HCT116 (cell line): ENCODE data around the gene BLOC1S5. TPM values are rescaled to one million over a fixed set of nuclear protein-coding genes. Genes with fewer than 3 reads are reported as not detected.

Source experiments
- ATAC-seq: fragments of 200-7000 bp; cut with Tn5 transposase; 2 replicates; pipeline ENCODE4 v1.9.1; 2020; ENCODE audit warnings: mild to moderate bottlenecking, moderate library complexity
- BruUV-seq: library from RNA; stranded (reverse); fragments of 400-500 nt; replicated peaks from 2 replicates; lab custom pipeline; 2021; lab: Mats Ljungman, UMichigan
- CTCF ChIA-PET: fragments of 300-600 bp; sonication (Branson Sonifier 250); formaldehyde crosslinking; loops from one replicate; lab custom pipeline; 2021; ENCODE audit warnings: antibody characterized with exemption; lab: Charles Lee
- POLR2A ChIA-PET: fragments of 300-600, 350-600 bp; sonication (Branson Sonifier 250); formaldehyde crosslinking; loops from one replicate; lab custom pipeline; 2021; ENCODE audit warnings: antibody characterized with exemption; lab: Charles Lee
- RAD21 ChIA-PET, 2 experiments: fragments of 300-600 bp; sonication (Branson Sonifier 250); formaldehyde crosslinking; loops; one replicate each; lab custom pipeline; 2023; ENCODE audit warnings: low total read pairs in 2 of 2; ENCODE audit not compliant: uncharacterized antibody in 2 of 2, unreplicated experiment in 2 of 2, low non-redundant PET in 1 of 2; lab: Charles Lee
- DNase-seq: peaks from one replicate; pipeline ENCODE4 v3.0.0-alpha.2; 2010; ENCODE audit warnings: low read depth, low spot score
- H2AFZ ChIP-seq: fragments of 200-600 bp; shearing (Covaris generic), sonication (generic); 2 replicates; pipeline ENCODE4 v1.6.1; 2017; ENCODE audit warnings: low read depth, mixed run types, mixed read lengths, antibody characterized with exemption, low read length; ENCODE audit not compliant: poor library complexity, severe bottlenecking
- H3K27ac ChIP-seq: 2 replicates; pipeline ENCODE4 v1.5.1; 2012; ENCODE audit warnings: low read depth, low read length
- H3K27me3 ChIP-seq: fragments of 200-600 bp; sonication (generic); 2 replicates; pipeline ENCODE4 v1.6.1; 2016; ENCODE audit warnings: mixed run types, low read length, mixed read lengths; ENCODE audit not compliant: insufficient read depth
- H3K36me3 ChIP-seq, 2 experiments: fragments of 200-500 bp in 1 of 2; fragments of 200-600 bp in 1 of 2; sonication (Bioruptor generic) in 1 of 2; sonication (generic) in 1 of 2; 2 replicates each; pipeline versions ENCODE4 v1.5.1 to v1.6.1; 2014 to 2016; ENCODE audit warnings: low read length in 2 of 2, inconsistent platforms in 1 of 2, mixed read lengths in 1 of 2, mixed run types in 1 of 2; ENCODE audit not compliant: insufficient read depth in 2 of 2, control insufficient read depth in 1 of 2
- H3K4me1 ChIP-seq, 2 experiments: fragments of 200-600 bp in 1 of 2; sonication (generic) in 1 of 2; 2 replicates each; pipeline versions ENCODE4 v1.5.1 to v1.6.1; 2012 to 2017; ENCODE audit warnings: low read length in 2 of 2, inconsistent platforms in 1 of 2, mild to moderate bottlenecking in 1 of 2, mixed read lengths in 1 of 2, mixed run types in 1 of 2, moderate library complexity in 1 of 2; ENCODE audit not compliant: insufficient read depth in 2 of 2, control insufficient read depth in 1 of 2
- H3K4me2 ChIP-seq: fragments of 200-600 bp; sonication (generic); 2 replicates; pipeline ENCODE4 v1.6.1; 2017; ENCODE audit warnings: mixed run types, low read length, mixed read lengths
- H3K4me3 ChIP-seq, 2 experiments: fragments of 200-600 bp in 1 of 2; sonication (generic) in 1 of 2; replicated peaks in 1 of 2; 2 replicates each; pipeline ENCODE4 v1.5.1; 2011 to 2016; ENCODE audit warnings: low read length in 2 of 2, control low read depth in 1 of 2, low read depth in 1 of 2, mild to moderate bottlenecking in 1 of 2, mixed read lengths in 1 of 2, mixed run types in 1 of 2
- H3K79me2 ChIP-seq: fragments of 200-600 bp; sonication (generic); 2 replicates; pipeline ENCODE4 v1.6.1; 2017; ENCODE audit warnings: mild to moderate bottlenecking, mixed run types, low read length, moderate library complexity, mixed read lengths; ENCODE audit not compliant: insufficient read depth
- H3K9ac ChIP-seq: fragments of 200-600 bp; sonication (generic); 2 replicates; pipeline ENCODE4 v1.6.1; 2016; ENCODE audit warnings: low read length, mixed read lengths
- H3K9me2 ChIP-seq: fragments of 200-600 bp; sonication (generic), shearing (Covaris generic); 2 replicates; pipeline ENCODE4 v1.6.1; 2017; ENCODE audit warnings: mixed run types, mild to moderate bottlenecking, moderate library complexity; ENCODE audit not compliant: insufficient read depth
- H3K9me3 ChIP-seq, 2 experiments: fragments of 200-500 bp in 1 of 2; fragments of 200-600 bp in 1 of 2; sonication (Bioruptor generic) in 1 of 2; sonication (generic) in 1 of 2; 2 replicates each; pipeline ENCODE4 v1.6.1; 2014 to 2017; ENCODE audit warnings: low read length in 2 of 2, mixed read lengths in 2 of 2, inconsistent platforms in 1 of 2, low read depth in 1 of 2, mild to moderate bottlenecking in 1 of 2, mixed run types in 1 of 2, moderate library complexity in 1 of 2; ENCODE audit not compliant: control insufficient read depth in 1 of 2, insufficient read depth in 1 of 2
- H4K20me1 ChIP-seq: fragments of 200-600 bp; sonication (generic), shearing (Covaris generic); 2 replicates; pipeline ENCODE4 v1.6.1; 2017; ENCODE audit warnings: mixed run types, mild to moderate bottlenecking, moderate library complexity; ENCODE audit not compliant: insufficient read depth
- CBX3 ChIP-seq: IDR thresholded peaks from 2 replicates; pipeline ENCODE4 v1.6.1; 2012; ENCODE audit warnings: low read depth
- CTCF ChIP-seq, 3 experiments: fragments of 200-600 bp in 1 of 3; sonication (generic) in 1 of 3; IDR thresholded peaks in 2 of 3; conservative IDR thresholded peaks in 1 of 3; 2 replicates each; pipeline ENCODE4 v1.5.1; 2012 to 2017; ENCODE audit warnings: low read depth in 2 of 3, low read length in 2 of 3, antibody characterized with exemption in 1 of 3, borderline replicate concordance in 1 of 3, control low read depth in 1 of 3, mild to moderate bottlenecking in 1 of 3, mixed read lengths in 1 of 3, mixed run types in 1 of 3, moderate library complexity in 1 of 3; ENCODE audit not compliant: insufficient read depth in 1 of 3
- EZH2phosphoT487 ChIP-seq: fragments of 200-600 bp; IDR thresholded peaks from 2 replicates; pipeline ENCODE4 v1.6.1; 2018; ENCODE audit warnings: antibody characterized with exemption, borderline replicate concordance
- JUND ChIP-seq: IDR thresholded peaks from 2 replicates; pipeline ENCODE4 v1.6.1; 2012
- MAX ChIP-seq: IDR thresholded peaks from 2 replicates; pipeline ENCODE4 v1.6.1; 2012
- POLR2A ChIP-seq: IDR thresholded peaks from 2 replicates; pipeline ENCODE4 v1.7.0; 2011; ENCODE audit warnings: borderline replicate concordance; ENCODE audit not compliant: insufficient read depth, insufficient read length; ENCODE audit errors: extremely low read depth
- ZFX ChIP-seq: fragments of 450-650 bp; IDR thresholded peaks from 2 replicates; pipeline ENCODE4 v1.6.1; 2017
- intact Hi-C: fragments of 100-400 bp; cut with micrococcal nuclease; formaldehyde crosslinking; loops from 2 replicates; pipeline ENCODE4 v1.10.0; 2022
- total RNA-seq: library from RNA; stranded (reverse); gene quantifications from one replicate; pipeline ENCODE4 v1.2.1, GENCODE V29; 2021; ENCODE audit not compliant: unreplicated experiment

Gene BLOC1S5
- total RNA-seq, 1 experiment from 2014 or later = 12.0 TPM

- TF ChIP-seq CTCF (IDR thresholded peaks at IDR 0.05 in 2 of 3, conservative IDR thresholded peaks at IDR 0.05 in 1 of 3; ENCODE audit: borderline replicate concordance in 1 of 3, insufficient read depth in 1 of 3, low read depth in 2 of 3, low read length in 2 of 3) (no peak), CBX3 (no peak), ZFX (no peak), JUND (no peak), EZH2phosphoT487 (no peak), MAX (no peak)
Observed at GRCh38 chr6:8014947-8015346, 49.2 kb downstream of the BLOC1S5 start (continued).

- BruUV-seq = no TSS peak
- RAD21 ChIA-PET = no interaction called here
- ATAC-seq (no peak), DNase-seq (no peak)
- no peak overlapping the region for H2AFZ ChIP-seq
- 0 out of 4 replicates have a peak, but pooled peaks cover 0 to 6% of the 10 kb centered on the region in 2 experiments for H3K36me3 ChIP-seq
- POLR2A ChIA-PET = interaction anchor here (0.7 kb wide), 1 partner anchor 256 kb away, joined by 3 read pairs; no protein-coding TSS in a partner anchor
- H3K4me3 ChIP-seq = no peak overlapping the region
- CTCF ChIA-PET = interaction anchor here (0.7 kb wide), 1 partner anchor 1458 kb away, joined by 3 read pairs; no protein-coding TSS in a partner anchor
- no peaks in the 10 kb centered on the region for H3K9me3 ChIP-seq
- H3K27me3 ChIP-seq = no peaks in the 10 kb centered on the region
- H4K20me1 ChIP-seq = no peaks in the 10 kb centered on the region
- TF ChIP-seq CBX3 (no peak), MAX (no peak), POLR2A (no peak)
- H3K27ac ChIP-seq = no peak overlapping the region
- H3K79me2 ChIP-seq = no peaks in the 10 kb centered on the region
- H3K4me1 ChIP-seq = no peaks in the 10 kb centered on the region
- intact Hi-C loops = no loop called here
- no peaks in the 10 kb centered on the region for H3K9me2 ChIP-seq
- no peak overlapping the region for H3K9ac ChIP-seq
- H3K4me2 ChIP-seq = no peak overlapping the region
Observed at GRCh38 chr6:8013763-8014162, 50.4 kb downstream of the BLOC1S5 start.
